Esophagus mucosa (tissue), 1 donor: ENCODE measurements around the gene CCN6. TPM values are rescaled to one million over a fixed set of nuclear protein-coding genes. Genes with fewer than 3 reads are reported as not detected.
"Not testable (repeated sequence)": the region's sequence is repeated elsewhere in the genome, so short reads cannot be mapped to it uniquely, and the experiment has no call there.

Experiments used
- ATAC-seq: fragments of 200-7000 bp; cut with Tn5 transposase; one replicate; pipeline ENCODE4 v1.9.1; 2020
- total RNA-seq: library from RNA; stranded (reverse); gene quantifications from one replicate; pipeline ENCODE4 v1.2.4, GENCODE V29; 2023
- donor health status: DM: yes; HTN: yes; CAD: no.

The CCN6 gene
- total RNA-seq, 1 donor from 2014 or later: not detected

DNA sequence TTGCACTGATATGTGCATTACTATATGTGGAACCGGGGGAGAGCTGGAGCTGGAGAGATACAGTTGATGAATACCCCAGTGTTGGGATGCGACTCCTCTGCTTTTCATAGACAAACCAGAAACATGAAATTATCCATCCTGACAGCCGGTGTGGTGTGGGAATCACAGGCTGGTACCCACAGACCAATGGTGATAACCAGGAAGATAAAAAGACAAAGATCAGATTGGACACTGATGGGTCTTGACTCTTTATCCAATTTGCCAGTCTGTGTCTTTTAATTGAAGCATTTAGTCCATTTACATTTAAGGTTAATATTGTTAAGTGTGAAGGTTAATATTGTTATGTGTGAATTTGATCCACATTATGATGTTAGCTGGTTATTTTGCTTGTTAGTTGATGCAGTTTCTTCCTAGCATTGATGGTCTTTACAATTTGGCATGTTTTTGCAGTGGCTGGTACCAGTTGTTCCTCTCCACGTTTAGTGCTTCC is 2.6 kb upstream of the CCN6 start:
- not testable (repeated sequence) for ATAC-seq

GRCh38 chr6:112054555-112055190 is 769 bp downstream of the CCN6 start:
- ATAC-seq: no peak

GRCh38 chr6:112058243-112059032 is 4.5 kb downstream of the CCN6 start:
- no peak for ATAC-seq

DNA sequence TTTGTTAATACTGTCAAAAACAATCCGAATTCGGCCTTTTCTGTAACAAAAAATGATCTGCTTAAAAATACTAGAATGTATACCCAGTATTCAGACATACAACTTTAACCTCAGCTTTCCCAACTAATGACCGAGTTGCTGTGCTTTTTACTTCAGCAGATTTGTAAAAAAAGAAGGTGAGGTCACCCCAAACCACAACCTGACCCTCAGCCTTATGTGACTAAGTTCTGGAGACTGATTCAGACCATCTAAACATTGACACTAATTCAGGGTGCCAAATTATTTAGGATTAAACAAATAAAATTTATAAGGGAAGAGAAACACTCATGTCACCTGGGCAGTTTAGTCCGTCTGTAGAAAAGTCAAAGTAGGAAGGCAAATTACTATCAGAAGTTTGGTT is 7.7 kb downstream of the CCN6 start:
- no peak for ATAC-seq

DNA sequence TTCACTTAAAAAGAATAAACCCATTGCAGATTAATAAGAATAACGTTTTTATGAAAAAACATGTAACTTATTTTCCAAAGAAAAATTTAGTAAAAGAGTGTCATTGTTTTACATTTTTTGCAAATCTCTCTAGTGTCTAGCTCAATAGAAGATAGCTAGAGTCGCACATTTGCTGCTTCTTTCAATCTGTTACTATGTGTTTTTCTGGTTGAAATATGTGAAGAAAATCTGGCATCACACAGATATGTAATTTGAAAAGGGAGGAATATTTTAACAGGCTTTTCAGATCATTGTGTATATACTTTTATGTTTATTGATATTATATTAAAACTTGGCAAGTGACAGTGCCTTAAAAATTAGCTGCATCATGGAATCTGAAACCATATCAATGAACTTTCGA is 9.1 kb downstream of the CCN6 start:
- ATAC-seq: no peak

GRCh38 chr6:112065426-112065986 is 11.6 kb downstream of the CCN6 start:
- ATAC-seq: no peak

DNA sequence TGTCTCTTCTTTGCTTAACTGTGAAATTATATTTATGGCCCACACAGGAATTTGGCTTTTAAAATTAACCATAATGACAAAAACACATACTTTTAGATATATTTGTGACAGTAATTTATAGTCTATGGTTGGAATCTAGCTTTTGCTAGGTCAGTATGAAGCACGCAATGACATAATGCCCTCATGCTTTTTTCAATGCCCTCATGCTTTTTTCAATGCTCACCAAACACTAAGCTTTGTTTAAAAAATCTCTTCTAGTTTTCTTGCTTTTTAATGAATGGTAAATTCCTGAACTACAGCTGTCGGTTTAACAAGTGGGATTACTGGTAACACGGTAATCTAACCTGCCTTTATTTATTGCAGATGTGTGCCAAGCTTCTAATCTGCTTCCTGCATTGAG is 12.7 kb downstream of the CCN6 start:
- no peak for ATAC-seq

DNA sequence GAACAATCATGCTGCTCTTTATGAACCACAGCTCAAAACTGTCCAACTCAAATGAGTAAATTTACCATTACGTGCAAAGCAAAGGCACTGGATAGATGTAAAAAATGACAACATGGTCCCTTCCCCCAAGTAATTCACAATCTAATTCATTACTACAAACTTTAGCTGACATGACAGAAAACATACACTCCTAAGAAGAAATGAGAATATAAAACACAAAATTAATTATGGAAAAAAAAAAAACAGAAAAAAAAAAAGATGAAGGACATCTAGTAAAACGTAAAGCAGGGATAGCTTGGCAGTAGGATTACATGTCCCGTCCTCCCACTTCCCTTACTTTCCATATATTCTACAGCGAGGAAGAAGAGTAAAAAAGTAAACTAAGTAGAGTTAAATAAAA is 27.7 kb downstream of the CCN6 start:
- ATAC-seq: no peak

- no peak for ATAC-seq
Observed at GRCh38 chr6:112085286-112086065, 31.6 kb downstream of the CCN6 start.

DNA sequence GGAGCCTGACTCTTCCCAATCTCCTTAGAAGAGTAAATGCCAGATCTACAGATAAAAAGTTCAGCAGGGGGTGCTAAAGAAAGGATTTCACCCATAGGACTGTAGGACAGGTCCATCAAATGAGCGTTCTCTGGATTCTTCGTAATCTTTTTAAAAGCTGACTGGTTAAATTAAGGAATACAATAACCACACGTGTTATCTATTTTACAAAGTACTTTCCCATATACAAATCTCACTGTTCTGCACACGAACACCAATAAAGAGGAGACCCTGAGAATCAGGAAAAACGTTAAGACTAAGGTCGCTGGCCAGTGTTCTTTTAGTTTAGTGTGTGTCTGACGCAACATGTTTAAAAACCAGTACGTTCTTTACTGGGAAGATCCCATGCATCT is 32.8 kb downstream of the CCN6 start:
- peak; percentile 23 for ATAC-seq

GRCh38 chr6:112087136-112087911 is 33.4 kb downstream of the CCN6 start, which contains the start of the genes FAM229B and TUBE1:
Gene FAM229B, plus strand, starts transcription at chr6:112087591. Its CDS starts 11,693 bp downstream, at chr6:112099284.
Gene TUBE1, minus strand, starts transcription at chr6:112087482. Its CDS starts 48 bp downstream, at chr6:112087434.
- peak; percentile 100 for ATAC-seq

GRCh38 chr6:112087916-112088315 is 34.0 kb downstream of the CCN6 start:
- no peak for ATAC-seq

DNA sequence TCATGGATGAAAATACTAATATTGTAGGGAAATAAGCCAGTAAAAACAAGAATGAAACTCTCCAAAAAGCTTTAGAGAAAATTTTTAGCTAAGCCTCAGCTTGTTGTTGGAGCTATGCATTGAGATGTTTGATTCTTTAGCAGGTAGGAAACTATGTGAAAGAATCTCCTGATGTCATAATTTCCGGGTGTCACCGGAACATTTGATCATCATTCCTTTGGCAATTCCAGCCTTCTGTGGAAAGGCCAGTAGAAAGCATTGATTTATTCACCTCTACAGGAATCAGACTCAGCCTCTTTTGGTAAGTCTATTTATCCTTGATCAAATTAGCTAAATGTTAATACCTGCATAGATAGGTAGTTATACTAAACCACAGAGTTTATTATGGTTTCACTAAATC is 43.0 kb downstream of the CCN6 start:
- no peak for ATAC-seq

DNA sequence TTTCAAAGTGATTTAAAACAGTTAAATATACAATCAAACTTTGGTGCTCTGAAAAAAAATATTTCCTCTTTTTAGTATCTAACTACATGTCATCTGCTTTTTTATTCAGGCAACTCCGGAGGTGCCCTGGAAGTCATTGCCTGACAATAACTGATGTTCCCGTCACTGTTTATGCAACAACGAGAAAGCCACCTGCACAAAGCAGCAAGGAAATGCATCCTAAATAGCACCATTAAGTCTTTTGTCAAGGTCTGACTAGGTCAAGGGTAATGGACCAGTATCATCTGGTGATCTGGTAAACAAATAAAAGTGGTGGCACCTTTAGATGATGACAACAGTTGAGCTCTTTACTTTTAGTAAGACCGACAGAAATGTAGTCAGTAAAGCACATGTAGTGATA is 46.7 kb downstream of the CCN6 start:
- no peak for ATAC-seq

DNA sequence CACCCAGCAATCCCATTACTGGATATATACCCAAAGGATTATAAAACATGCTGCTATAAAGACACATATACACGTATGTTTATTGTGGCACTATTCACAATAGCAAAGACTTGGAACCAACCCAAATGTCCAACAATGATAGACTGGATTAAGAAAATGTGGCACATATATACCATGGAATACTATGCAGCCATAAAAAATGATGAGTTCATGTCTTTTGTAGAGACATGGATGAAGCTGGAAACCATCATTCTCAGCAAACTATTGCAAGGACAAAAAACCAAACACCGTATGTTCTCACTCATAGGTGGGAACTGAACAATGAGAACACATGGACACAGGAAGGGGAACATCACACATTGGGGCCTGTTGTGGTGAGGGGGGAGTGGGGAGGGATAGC is 52.1 kb downstream of the CCN6 start:
- not testable (repeated sequence) for ATAC-seq

DNA sequence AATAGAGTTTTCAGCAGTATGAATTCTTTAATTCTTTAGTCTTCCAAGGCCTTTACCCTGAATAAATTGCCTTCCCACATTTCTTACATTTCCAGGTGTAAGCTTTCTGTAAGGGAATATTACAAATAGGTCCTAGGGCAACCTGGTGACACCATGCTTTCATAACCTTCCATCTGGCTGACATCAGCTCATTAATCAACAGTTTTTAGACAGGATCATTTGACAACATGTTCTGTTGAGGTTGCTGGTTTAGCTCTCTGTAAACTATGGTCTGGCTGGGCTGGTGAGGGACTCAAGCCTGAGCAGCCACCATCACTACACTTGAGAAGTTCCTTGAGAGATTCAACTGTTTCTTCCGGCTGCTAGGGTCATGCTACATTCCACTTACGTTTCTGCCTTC is 52.7 kb downstream of the CCN6 start:
- ATAC-seq: no peak

- no peak for ATAC-seq
Observed at GRCh38 chr6:112109262-112109661, 55.4 kb downstream of the CCN6 start.

GRCh38 chr6:112113431-112113830 is 59.5 kb downstream of the CCN6 start:
- ATAC-seq: no peak

DNA sequence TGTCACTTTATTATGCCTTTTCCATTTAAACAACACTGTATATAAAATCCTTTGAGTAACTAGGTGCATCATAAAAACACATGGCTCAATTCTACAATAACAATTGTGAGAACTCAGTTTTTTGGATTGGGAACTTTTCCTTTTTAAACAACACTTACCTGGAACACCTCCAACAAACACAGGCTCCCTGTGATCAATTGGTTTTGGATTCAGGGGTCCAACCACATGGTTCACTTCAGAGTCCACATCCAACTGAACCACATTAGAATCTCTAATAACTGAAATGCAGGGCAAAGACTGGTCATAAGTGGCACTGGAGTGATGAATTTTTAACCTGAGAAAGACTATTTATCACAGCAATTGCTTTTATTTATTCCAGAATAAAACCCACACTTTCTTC is 60.0 kb downstream of the CCN6 start:
- ATAC-seq: no peak

DNA sequence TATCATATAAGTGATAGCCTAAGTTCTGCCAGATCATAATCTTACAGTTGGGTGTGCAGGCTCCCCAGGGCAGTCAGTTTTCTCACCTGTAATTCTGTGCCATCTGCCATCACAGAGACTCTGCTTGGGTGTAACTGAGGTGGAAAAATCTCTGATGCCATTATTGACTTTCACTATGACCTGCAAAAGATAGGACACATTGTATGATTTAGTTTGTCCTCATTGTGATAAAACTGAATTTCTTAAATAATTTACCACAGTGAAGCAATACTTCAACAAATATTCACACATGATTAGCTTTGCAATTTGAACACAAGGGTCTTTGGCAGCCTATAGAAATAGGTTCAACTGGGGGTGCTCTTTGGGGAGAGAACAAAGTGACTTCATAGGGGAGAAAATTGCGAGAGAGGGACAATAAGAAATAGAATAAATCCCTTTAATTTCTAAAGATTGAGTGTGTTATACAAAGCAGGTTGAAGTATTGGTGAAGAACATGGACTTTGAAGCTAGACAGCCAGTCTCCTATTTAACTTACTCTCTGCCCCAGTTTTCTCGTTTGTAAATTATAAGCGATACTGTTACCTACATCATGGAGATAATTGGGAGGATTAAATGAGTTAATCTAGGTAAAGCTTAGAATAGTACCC is 60.8 kb downstream of the CCN6 start:
- no peak for ATAC-seq

- no peak for ATAC-seq
Observed at GRCh38 chr6:112116221-112116620, 62.3 kb downstream of the CCN6 start.
